Transverse colon (tissue), 3 donors: ENCODE measurements around the gene FKBP4.

Experiments used
- EP300 ChIP-seq: sonication (generic); formaldehyde crosslinking; IDR thresholded peaks from one replicate; pipeline ENCODE4 v1.6.1; 2017; ENCODE audit warnings: antibody characterized with exemption, low read depth
- TF ChIP-seq, protein P1 (sequence below), 5 experiments: fragments of 200-600 bp in 3 of 5; fragments of 450-650 bp in 2 of 5; sonication (generic) in 3 of 5; IDR thresholded peaks; 1 replicate in 2 of 5; 2 replicates in 3 of 5; pipeline ENCODE4 v1.5.1; 2016 to 2017; ENCODE audit warnings: antibody characterized with exemption in 5 of 5, inconsistent platforms in 3 of 5, mild to moderate bottlenecking in 2 of 5, moderate library complexity in 1 of 5

- TF ChIP-seq EP300: no peak
- TF ChIP-seq, protein P1, sequence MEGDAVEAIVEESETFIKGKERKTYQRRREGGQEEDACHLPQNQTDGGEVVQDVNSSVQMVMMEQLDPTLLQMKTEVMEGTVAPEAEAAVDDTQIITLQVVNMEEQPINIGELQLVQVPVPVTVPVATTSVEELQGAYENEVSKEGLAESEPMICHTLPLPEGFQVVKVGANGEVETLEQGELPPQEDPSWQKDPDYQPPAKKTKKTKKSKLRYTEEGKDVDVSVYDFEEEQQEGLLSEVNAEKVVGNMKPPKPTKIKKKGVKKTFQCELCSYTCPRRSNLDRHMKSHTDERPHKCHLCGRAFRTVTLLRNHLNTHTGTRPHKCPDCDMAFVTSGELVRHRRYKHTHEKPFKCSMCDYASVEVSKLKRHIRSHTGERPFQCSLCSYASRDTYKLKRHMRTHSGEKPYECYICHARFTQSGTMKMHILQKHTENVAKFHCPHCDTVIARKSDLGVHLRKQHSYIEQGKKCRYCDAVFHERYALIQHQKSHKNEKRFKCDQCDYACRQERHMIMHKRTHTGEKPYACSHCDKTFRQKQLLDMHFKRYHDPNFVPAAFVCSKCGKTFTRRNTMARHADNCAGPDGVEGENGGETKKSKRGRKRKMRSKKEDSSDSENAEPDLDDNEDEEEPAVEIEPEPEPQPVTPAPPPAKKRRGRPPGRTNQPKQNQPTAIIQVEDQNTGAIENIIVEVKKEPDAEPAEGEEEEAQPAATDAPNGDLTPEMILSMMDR (IDR thresholded peaks at IDR 0.05): no peak
Observed at GRCh38 chr12:2794191-2794735, 507 bp upstream of the FKBP4 start.
